BLaER1 (cell line): Measurements from ENCODE around the gene ANO7.

Experiments used
- H3K27ac ChIP-seq: shearing (Covaris generic); formaldehyde crosslinking; 2 replicates; pipeline ENCODE4 v1.8.1; 2022
- H3K27me3 ChIP-seq: shearing (Covaris generic); formaldehyde crosslinking; 2 replicates; pipeline ENCODE4 v1.8.1; 2022
- H3K36me3 ChIP-seq: shearing (Covaris generic); formaldehyde crosslinking; 2 replicates; pipeline ENCODE4 v1.8.1; 2022
- H3K4me1 ChIP-seq: shearing (Covaris generic); formaldehyde crosslinking; 2 replicates; pipeline ENCODE4 v1.8.1; 2022
- H3K4me2 ChIP-seq: shearing (Covaris generic); formaldehyde crosslinking; 2 replicates; pipeline ENCODE4 v1.8.1; 2022
- H3K4me3 ChIP-seq: shearing (Covaris generic); formaldehyde crosslinking; 2 replicates; pipeline ENCODE4 v1.8.1; 2022
- H3K9ac ChIP-seq: shearing (Covaris generic); formaldehyde crosslinking; 2 replicates; pipeline ENCODE4 v1.8.1; 2022
- H3K9me3 ChIP-seq: shearing (Covaris generic); formaldehyde crosslinking; 2 replicates; pipeline ENCODE4 v1.8.1; 2022
- H4K20me1 ChIP-seq: shearing (Covaris generic); formaldehyde crosslinking; 2 replicates; pipeline ENCODE4 v1.8.1; 2022
- Cebpa-rat ChIP-seq: shearing (Covaris generic); IDR thresholded peaks from 2 replicates; pipeline ENCODE4 v1.8.1; 2022

Gene ANO7

GRCh38 chr2:241156971-241157441 lies 31.5 kb upstream of the ANO7 start:
- no peak overlapping the region for H3K4me3 ChIP-seq
- TF ChIP-seq Cebpa-rat = no peak
- no peak overlapping the region for H3K4me2 ChIP-seq
- H3K36me3 ChIP-seq = peaks cover 60% of the 10 kb centered on the region
- H3K9ac ChIP-seq = no peak overlapping the region
- no peaks in the 10 kb centered on the region for H3K9me3 ChIP-seq
- no peaks in the 10 kb centered on the region for H3K27me3 ChIP-seq
- H3K4me1 ChIP-seq = peaks cover 23% of the 10 kb centered on the region
- H4K20me1 ChIP-seq = peaks cover 18% of the 10 kb centered on the region; the same call in 1 of the 2 replicates
- H3K27ac ChIP-seq = no peak overlapping the region

GRCh38 chr2:241157841-241158545 lies 30.5 kb upstream of the ANO7 start:
- no peak overlapping the region for H3K27ac ChIP-seq
- no peak overlapping the region for H3K4me2 ChIP-seq
- no peak for TF ChIP-seq Cebpa-rat
- H3K9me3 ChIP-seq = no peaks in the 10 kb centered on the region
- no peaks in the 10 kb centered on the region for H3K27me3 ChIP-seq
- no peak overlapping the region for H3K9ac ChIP-seq
- H3K4me3 ChIP-seq = no peak overlapping the region
- H4K20me1 ChIP-seq = 0 out of 2 replicates have a peak, but pooled peaks cover 11% of the 10 kb centered on the region
- H3K4me1 ChIP-seq = peaks cover 20% of the 10 kb centered on the region
- peaks cover 70% of the 10 kb centered on the region for H3K36me3 ChIP-seq

- Histone ChIP-seq H3K36me3 (peaks cover 72% of the 10 kb centered on the region), H3K27ac (no peak overlapping the region), H3K9me3 (no peaks in the 10 kb centered on the region), H3K4me2 (no peak overlapping the region), H3K9ac (no peak overlapping the region), H3K27me3 (no peaks in the 10 kb centered on the region), H3K4me1 (peaks cover 15% of the 10 kb centered on the region), H4K20me1 (0 out of 2 replicates have a peak, but pooled peaks cover 8% of the 10 kb centered on the region), H3K4me3 (no peak overlapping the region)
- TF ChIP-seq Cebpa-rat = no peak
Observed at GRCh38 chr2:241158546-241158900, 30.0 kb upstream of the ANO7 start.

GRCh38 chr2:241159116-241159515 lies 29.4 kb upstream of the ANO7 start:
- no peaks in the 10 kb centered on the region for H3K9me3 ChIP-seq
- peaks cover 72% of the 10 kb centered on the region for H3K36me3 ChIP-seq
- H3K4me1 ChIP-seq = peaks cover 12% of the 10 kb centered on the region
- 0 out of 2 replicates have a peak, but pooled peaks cover 8% of the 10 kb centered on the region for H4K20me1 ChIP-seq
- H3K4me2 ChIP-seq = no peak overlapping the region
- H3K4me3 ChIP-seq = no peak overlapping the region
- no peaks in the 10 kb centered on the region for H3K27me3 ChIP-seq
- no peak overlapping the region for H3K9ac ChIP-seq
- no peak for TF ChIP-seq Cebpa-rat
- H3K27ac ChIP-seq = no peak overlapping the region

- Histone ChIP-seq H3K4me2 (no peak overlapping the region), H3K4me1 (peaks cover 12% of the 10 kb centered on the region), H4K20me1 (0 out of 2 replicates have a peak, but pooled peaks cover 8% of the 10 kb centered on the region), H3K36me3 (peaks cover 75% of the 10 kb centered on the region), H3K27me3 (no peaks in the 10 kb centered on the region), H3K9me3 (no peaks in the 10 kb centered on the region), H3K9ac (no peak overlapping the region), H3K4me3 (no peak overlapping the region), H3K27ac (no peak overlapping the region)
- TF ChIP-seq Cebpa-rat = no peak
Observed at GRCh38 chr2:241160318-241160717, 28.2 kb upstream of the ANO7 start.

- no peak for TF ChIP-seq Cebpa-rat
- Histone ChIP-seq H3K27ac (no peak overlapping the region), H3K4me1 (peaks cover 12% of the 10 kb centered on the region), H3K27me3 (no peaks in the 10 kb centered on the region), H3K4me2 (peak overlapping the region; percentile 44), H3K9ac (peak overlapping the region; percentile 45; the same call in 1 of the 2 replicates), H3K36me3 (peaks cover 90% of the 10 kb centered on the region), H3K9me3 (no peaks in the 10 kb centered on the region), H3K4me3 (no peak overlapping the region), H4K20me1 (0 out of 2 replicates have a peak, but pooled peaks cover 8% of the 10 kb centered on the region)
Observed at GRCh38 chr2:241161646-241162281, 26.7 kb upstream of the ANO7 start.

- Histone ChIP-seq H3K4me3 (no peak overlapping the region), H3K9ac (no peak overlapping the region), H3K27ac (no peak overlapping the region), H3K36me3 (peaks cover 95% of the 10 kb centered on the region), H3K9me3 (no peaks in the 10 kb centered on the region), H3K27me3 (no peaks in the 10 kb centered on the region), H3K4me1 (peaks cover 12% of the 10 kb centered on the region), H4K20me1 (0 out of 2 replicates have a peak, but pooled peaks cover 8% of the 10 kb centered on the region), H3K4me2 (no peak overlapping the region)
- TF ChIP-seq Cebpa-rat = no peak
Observed at GRCh38 chr2:241163601-241164118, 24.8 kb upstream of the ANO7 start.

GRCh38 chr2:241168366-241168765 lies 20.1 kb upstream of the ANO7 start:
- peaks cover 95% of the 10 kb centered on the region for H3K36me3 ChIP-seq
- no peak overlapping the region for H3K27ac ChIP-seq
- TF ChIP-seq Cebpa-rat = no peak

GRCh38 chr2:241173557-241173956 lies 14.9 kb upstream of the ANO7 start:
- no peak overlapping the region for H3K4me3 ChIP-seq
- H4K20me1 ChIP-seq = no peaks in the 10 kb centered on the region
- peaks cover 30% of the 10 kb centered on the region for H3K9me3 ChIP-seq
- H3K27ac ChIP-seq = no peak overlapping the region
- no peak overlapping the region for H3K9ac ChIP-seq
- no peaks in the 10 kb centered on the region for H3K4me1 ChIP-seq
- TF ChIP-seq Cebpa-rat = no peak
- H3K4me2 ChIP-seq = no peak overlapping the region
- peaks cover 87% of the 10 kb centered on the region for H3K36me3 ChIP-seq
- H3K27me3 ChIP-seq = no peaks in the 10 kb centered on the region

More at GRCh38 chr2:241168366-241168765, 20.1 kb upstream of the ANO7 start:
- Histone ChIP-seq H3K9ac (no peak overlapping the region), H3K9me3 (peaks cover 30% of the 10 kb centered on the region), H3K4me2 (no peak overlapping the region), H3K4me1 (no peaks in the 10 kb centered on the region), H3K4me3 (no peak overlapping the region), H3K27me3 (no peaks in the 10 kb centered on the region), H4K20me1 (no peaks in the 10 kb centered on the region)
